Activated T-cell treated with anti-CD3 and anti-CD28 coated beads for 24 hours (primary cell): ENCODE results near the gene SF3A2.

ENCODE experiments used
- DNase-seq: peaks from one replicate; pipeline ENCODE4 v3.0.0-alpha.2; 2020; ENCODE audit warnings: low read depth

Gene SF3A2

GRCh38 chr19:2207991-2208860, 28.4 kb upstream of the SF3A2 start:
- DNase-seq = no peak

DNA sequence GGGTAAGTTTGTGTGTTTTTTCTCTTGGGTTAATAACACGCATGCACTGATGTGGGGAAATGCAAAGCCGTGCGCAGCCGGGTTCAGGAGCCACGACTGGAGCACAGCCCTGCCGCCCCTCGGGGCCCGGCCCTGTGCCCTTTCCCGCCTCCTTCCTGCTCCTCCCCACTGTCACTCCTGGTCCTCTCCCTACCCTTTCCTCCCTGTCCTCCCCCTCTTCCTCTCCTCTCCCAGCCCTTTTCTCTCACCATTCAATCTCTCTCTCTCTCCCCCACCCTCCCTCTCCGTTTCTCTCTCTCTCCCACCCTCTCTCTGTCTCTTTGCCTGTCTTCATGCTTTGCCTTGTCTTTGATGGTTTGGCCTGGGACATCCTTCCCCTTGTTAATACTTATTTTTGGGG, 27.6 kb upstream of the SF3A2 start:
- DNase-seq = no peak

DNA sequence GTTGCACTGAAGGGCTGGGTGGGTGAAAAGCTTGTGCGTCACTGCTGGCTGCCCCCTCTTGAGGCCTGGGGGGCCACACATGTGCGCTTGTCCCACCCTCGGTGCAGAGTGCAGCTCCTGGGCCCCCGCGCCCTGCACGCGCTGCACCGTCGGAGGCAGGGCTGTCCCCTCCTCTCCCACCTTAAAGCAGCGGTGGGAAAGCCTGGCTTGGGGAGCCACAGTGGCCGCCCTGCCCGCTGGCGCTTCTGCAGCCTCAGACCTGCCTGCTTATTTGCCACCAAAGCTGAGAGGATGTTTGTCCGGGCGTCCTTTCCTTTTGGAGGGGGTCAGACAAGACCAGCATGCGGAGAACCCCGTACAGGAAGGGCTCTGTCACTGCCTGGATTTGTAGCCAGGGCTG, 27.2 kb upstream of the SF3A2 start:
- DNase-seq = no peak

GRCh38 chr19:2210206-2210605, 26.4 kb upstream of the SF3A2 start:
- no peak for DNase-seq

DNA sequence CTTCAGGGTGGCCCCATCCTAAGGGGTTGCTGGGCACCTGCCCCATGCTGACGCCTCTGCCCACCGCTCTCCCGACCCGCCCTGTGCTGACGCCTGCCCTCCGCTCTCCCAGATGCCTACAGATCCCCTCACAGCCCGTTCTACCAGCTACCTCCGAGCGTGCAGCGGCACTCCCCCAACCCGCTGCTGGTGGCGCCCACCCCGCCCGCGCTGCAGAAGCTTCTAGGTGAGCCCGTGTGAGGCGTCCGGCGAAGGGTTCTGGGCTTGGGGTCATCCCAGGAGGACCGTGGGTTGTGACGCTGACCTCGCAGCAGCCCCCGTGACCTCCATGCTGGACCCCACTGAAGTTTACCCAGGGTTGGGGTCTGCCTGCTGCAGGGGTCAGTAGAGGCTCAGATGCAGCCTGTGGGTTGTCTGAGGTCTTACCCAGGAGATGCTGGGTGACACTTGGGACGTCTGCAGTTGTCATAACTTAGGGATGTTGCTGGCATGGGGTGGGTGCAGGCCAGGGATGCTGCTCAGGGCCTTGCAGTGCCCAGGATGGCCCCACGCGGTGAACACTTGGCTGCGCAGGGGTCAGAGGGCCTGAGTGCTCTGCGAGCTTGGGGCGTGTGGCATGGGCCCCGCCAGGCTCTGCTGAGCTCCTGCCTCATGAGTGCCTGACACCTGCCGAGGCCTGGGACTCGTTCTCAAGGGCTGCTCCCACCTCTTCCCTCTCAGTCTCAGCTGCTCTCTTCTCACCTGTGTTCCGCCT, 25.5 kb upstream of the SF3A2 start:
- no peak for DNase-seq

DNA sequence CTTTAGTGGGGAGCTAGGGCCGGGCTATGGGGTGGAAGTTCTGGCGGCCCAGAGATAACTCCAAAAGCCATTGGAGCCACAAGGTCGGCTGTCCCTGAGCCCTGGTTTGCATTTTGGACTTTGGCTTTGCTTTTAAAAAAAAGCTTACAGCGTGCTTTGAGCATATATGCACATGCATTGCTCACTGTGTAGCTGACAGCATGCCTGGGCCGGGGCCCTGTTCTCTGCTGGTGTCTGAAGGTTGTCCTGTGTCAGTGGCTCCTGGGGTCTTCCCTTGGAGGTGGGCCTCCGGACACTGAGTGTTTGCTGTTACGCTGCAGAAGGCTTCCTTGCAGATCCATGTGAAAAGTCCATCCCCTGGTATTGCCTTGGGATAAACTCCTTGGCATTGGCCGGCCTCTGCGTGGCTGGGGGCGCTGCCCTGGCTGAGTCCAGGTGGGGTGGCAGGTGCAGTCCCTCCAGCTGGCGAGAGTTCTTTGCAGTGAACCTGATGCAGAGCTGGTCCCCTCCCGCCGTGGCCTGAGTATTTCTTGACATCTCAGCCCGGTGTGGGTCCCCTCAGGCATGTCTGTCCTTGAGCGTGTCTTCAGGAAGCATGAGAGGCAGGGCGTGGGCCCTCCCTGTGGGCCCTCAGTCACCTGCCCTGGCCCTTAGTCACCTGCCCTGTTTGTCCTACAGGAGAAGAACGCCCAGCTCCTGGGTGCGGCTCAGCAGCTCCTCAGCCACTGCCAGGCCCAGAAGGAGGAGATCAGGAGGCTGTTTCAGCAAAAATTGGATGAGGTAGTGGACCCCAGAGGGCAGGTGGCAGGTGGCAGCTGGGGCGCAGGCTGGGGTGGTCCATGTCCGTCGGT, 23.5 kb upstream of the SF3A2 start:
- DNase-seq = no peak

DNA sequence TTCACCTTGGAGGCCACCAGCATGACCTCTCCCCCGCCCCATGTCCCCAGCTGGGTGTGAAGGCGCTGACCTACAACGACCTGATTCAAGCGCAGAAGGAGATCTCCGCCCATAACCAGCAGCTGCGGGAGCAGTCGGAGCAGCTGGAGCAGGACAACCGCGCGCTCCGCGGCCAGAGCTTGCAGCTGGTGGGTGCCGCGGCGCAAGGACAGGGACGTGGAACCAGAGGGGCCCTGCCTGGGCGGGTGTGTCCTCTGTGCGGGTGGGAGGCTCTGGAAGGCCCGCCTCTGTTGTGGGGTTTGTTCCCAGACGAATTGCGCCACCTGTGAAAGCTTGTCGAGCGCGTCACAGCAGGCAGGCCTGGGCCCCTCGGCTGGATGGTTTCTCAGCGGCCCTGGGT, 22.8 kb upstream of the SF3A2 start:
- no peak for DNase-seq

DNA sequence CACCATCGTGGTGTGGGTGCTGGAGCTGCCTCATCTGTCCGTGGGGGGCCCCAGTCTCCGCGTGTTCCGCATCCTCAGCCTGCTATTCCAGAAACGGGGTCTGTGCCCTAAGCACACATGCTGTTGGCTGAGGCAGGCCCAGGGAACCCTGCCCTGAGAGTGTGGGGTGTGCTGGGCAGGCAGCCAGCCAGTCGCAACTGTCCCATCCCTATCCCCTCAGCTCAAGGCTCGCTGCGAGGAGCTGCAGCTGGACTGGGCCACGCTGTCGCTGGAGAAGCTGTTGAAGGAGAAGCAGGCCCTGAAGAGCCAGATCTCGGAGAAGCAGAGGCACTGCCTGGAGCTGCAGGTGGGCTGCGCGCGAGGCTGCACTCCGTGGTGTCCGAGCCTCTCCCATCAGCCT, 22.4 kb upstream of the SF3A2 start:
- no peak for DNase-seq

DNA sequence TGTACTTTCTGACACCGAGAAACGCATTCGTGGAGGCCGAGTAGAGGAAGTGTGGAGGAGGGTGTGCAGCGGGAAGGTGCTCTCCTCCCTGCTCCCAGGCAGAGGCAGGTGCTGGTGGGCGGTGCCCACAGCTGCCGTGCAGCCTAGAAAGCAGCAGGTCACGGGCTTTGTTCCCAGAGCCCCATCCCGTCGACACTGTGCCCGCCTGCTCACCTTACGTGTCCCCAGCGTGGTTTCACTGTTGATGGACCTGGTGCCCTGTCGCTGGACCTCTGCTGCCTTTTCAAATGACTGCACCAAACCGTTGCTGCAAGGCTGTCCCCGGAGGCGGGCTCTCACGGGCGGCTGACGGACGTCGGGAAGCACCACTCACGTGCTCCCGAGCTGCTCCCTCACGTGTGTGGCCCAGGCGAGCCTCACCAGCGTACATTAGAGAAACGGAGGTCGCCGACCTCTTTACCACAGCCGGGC, 21.3 kb upstream of the SF3A2 start:
- no peak for DNase-seq

GRCh38 chr19:2216361-2217225, 20.0 kb upstream of the SF3A2 start:
- DNase-seq = no peak

- no peak for DNase-seq
Measured at GRCh38 chr19:2217591-2217990, 19.0 kb upstream of the SF3A2 start.

- no peak for DNase-seq
Measured at GRCh38 chr19:2219726-2220125, 16.9 kb upstream of the SF3A2 start.

GRCh38 chr19:2221250-2221831, 15.3 kb upstream of the SF3A2 start:
- DNase-seq = no peak

DNA sequence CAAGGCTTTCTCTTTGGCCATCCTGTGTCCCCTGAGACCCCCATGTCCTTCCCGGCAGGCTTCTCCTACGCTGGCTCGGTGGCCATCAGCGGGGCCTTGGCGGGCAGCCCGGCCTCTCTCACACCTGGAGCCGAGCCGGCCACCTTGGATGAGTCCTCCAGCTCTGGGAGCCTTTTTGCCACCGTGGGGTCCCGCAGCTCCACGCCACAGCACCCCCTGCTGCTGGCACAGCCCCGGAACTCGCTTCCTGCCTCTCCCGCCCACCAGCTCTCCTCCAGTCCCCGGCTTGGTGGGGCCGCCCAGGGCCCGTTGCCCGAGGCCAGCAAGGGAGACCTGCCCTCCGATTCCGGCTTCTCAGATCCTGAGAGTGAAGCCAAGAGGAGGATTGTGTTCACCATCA, 14.7 kb upstream of the SF3A2 start:
- no peak for DNase-seq

DNA sequence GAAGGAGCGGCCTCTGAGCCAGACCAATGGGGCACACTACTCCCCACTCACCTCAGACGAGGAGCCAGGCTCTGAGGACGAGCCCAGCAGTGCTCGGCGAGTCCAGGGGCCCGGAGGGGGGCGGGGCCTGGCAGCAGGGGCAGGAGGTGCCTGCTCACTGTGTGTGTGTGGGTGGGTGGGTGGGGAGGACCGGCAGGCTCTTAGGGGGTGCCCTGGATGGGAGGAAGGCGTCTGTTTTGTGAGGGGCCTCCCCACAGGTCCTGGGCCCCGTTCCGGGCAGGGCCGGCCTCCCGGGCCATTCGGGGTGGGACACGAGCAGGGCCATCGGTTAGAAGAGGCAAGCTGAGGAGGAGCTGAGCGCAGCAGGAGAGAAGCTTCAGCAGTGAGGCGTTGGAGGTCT, 13.2 kb upstream of the SF3A2 start:
- no peak for DNase-seq

GRCh38 chr19:2223959-2224358, 12.7 kb upstream of the SF3A2 start:
- no peak for DNase-seq

DNA sequence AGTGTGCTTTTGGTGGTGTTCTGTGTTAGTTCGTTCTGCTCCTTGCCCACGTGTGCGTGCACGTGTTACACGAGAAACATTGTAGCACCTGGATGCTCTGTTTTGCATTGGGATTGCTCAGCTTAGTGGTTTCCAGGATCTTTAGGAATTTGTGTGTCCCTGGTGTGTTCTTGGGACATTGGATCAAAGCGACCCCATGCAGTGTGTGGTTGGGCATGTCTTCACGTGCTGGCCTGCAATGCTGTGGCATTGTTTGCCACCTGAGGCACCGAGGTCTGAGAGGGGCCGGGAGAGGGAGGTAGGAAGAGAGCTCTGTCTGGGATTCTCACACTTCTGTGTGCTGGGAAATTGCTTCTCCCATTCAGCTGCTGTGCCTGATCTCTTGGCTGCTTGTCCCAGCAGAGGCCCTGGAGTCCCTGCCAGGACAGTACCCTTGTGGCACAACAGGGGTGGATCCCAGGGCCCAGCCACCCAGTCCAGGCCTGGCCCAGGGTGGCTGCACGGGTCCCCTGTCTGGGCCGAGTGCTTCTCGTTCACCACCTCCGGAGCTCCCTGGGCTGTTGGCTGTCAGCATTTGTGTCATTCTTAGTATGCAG, 11.8 kb upstream of the SF3A2 start:
- DNase-seq = no peak

GRCh38 chr19:2225415-2226050, 11.1 kb upstream of the SF3A2 start:
- DNase-seq = no peak

GRCh38 chr19:2226051-2226839, 10.4 kb upstream of the SF3A2 start:
- no peak for DNase-seq
